ENCODE measurements around the gene PRR12. TPM values are rescaled to one million over a fixed set of nuclear protein-coding genes. Genes with fewer than 3 reads are reported as not detected.

PRR12 gene
- total and polyA plus RNA-seq, 9 of the 15 experiments (the other 6 are each of a cell fraction or from before 2014, with no cell fraction given): 0.01 to 21.1 (median 0.98) TPM

DNA sequence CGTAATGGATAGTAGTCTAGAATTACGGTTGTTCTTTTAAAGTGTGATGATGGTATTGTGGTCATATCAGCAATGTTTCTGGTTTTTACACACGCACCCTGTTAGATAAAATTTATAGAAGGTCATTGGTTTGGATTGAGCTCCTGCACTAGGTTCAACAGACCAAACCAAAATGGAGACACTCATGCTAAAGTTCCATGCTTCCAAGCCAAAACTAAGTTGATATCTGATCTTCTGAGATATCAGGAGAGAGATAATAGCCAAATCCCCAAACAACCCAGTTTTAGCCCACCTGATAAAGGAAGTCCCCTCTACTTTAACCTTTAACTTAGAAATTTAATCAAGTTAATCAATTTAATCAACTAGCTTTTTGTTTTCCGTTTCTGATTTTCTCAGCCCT, 11.8 kb upstream of the PRR12 start (continued):
- TF ChIP-seq, protein P1, sequence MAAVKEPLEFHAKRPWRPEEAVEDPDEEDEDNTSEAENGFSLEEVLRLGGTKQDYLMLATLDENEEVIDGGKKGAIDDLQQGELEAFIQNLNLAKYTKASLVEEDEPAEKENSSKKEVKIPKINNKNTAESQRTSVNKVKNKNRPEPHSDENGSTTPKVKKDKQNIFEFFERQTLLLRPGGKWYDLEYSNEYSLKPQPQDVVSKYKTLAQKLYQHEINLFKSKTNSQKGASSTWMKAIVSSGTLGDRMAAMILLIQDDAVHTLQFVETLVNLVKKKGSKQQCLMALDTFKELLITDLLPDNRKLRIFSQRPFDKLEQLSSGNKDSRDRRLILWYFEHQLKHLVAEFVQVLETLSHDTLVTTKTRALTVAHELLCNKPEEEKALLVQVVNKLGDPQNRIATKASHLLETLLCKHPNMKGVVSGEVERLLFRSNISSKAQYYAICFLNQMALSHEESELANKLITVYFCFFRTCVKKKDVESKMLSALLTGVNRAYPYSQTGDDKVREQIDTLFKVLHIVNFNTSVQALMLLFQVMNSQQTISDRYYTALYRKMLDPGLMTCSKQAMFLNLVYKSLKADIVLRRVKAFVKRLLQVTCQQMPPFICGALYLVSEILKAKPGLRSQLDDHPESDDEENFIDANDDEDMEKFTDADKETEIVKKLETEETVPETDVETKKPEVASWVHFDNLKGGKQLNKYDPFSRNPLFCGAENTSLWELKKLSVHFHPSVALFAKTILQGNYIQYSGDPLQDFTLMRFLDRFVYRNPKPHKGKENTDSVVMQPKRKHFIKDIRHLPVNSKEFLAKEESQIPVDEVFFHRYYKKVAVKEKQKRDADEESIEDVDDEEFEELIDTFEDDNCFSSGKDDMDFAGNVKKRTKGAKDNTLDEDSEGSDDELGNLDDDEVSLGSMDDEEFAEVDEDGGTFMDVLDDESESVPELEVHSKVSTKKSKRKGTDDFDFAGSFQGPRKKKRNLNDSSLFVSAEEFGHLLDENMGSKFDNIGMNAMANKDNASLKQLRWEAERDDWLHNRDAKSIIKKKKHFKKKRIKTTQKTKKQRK (IDR thresholded peaks at IDR 0.05; ENCODE audit: borderline replicate concordance, low read depth, low read length): no peak
- no peak for TF ChIP-seq RBM15 (IDR thresholded peaks at IDR 0.05; ENCODE audit: insufficient read depth, low read length)
- TF ChIP-seq, protein P2, sequence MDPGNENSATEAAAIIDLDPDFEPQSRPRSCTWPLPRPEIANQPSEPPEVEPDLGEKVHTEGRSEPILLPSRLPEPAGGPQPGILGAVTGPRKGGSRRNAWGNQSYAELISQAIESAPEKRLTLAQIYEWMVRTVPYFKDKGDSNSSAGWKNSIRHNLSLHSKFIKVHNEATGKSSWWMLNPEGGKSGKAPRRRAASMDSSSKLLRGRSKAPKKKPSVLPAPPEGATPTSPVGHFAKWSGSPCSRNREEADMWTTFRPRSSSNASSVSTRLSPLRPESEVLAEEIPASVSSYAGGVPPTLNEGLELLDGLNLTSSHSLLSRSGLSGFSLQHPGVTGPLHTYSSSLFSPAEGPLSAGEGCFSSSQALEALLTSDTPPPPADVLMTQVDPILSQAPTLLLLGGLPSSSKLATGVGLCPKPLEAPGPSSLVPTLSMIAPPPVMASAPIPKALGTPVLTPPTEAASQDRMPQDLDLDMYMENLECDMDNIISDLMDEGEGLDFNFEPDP (CRISPR knock-in tag; IDR thresholded peaks at IDR 0.05): peak; percentile 74; the same call in 1 of the 2 replicates
- TF ChIP-seq EZH2 (IDR thresholded peaks at IDR 0.05; ENCODE audit: borderline replicate concordance, low read depth, low read length): no peak
- no peak for TF ChIP-seq MYC (IDR thresholded peaks at IDR 0.05; ENCODE audit: low read depth, low read length)
- 0 out of 2 replicates have a peak, but pooled peaks have one; percentile 55 for TF ChIP-seq MYC (CRISPR knock-in tag; IDR thresholded peaks at IDR 0.05; ENCODE audit: borderline replicate concordance, low read depth)
- TF ChIP-seq, protein P3, sequence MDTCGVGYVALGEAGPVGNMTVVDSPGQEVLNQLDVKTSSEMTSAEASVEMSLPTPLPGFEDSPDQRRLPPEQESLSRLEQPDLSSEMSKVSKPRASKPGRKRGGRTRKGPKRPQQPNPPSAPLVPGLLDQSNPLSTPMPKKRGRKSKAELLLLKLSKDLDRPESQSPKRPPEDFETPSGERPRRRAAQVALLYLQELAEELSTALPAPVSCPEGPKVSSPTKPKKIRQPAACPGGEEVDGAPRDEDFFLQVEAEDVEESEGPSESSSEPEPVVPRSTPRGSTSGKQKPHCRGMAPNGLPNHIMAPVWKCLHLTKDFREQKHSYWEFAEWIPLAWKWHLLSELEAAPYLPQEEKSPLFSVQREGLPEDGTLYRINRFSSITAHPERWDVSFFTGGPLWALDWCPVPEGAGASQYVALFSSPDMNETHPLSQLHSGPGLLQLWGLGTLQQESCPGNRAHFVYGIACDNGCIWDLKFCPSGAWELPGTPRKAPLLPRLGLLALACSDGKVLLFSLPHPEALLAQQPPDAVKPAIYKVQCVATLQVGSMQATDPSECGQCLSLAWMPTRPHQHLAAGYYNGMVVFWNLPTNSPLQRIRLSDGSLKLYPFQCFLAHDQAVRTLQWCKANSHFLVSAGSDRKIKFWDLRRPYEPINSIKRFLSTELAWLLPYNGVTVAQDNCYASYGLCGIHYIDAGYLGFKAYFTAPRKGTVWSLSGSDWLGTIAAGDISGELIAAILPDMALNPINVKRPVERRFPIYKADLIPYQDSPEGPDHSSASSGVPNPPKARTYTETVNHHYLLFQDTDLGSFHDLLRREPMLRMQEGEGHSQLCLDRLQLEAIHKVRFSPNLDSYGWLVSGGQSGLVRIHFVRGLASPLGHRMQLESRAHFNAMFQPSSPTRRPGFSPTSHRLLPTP (IDR thresholded peaks at IDR 0.05; ENCODE audit: borderline replicate concordance, extremely low read depth, insufficient read length): no peak
- TF ChIP-seq PTBP1 (IDR thresholded peaks at IDR 0.05; ENCODE audit: low read depth, low read length): no peak
- peak; percentile 96 for TF ChIP-seq DMBX1 (CRISPR knock-in tag; IDR thresholded peaks at IDR 0.05; ENCODE audit: borderline replicate concordance)
- peak; percentile 91 for TF ChIP-seq SMAD4 (CRISPR knock-in tag; conservative IDR thresholded peaks at IDR 0.05)
- TF ChIP-seq, protein P4, sequence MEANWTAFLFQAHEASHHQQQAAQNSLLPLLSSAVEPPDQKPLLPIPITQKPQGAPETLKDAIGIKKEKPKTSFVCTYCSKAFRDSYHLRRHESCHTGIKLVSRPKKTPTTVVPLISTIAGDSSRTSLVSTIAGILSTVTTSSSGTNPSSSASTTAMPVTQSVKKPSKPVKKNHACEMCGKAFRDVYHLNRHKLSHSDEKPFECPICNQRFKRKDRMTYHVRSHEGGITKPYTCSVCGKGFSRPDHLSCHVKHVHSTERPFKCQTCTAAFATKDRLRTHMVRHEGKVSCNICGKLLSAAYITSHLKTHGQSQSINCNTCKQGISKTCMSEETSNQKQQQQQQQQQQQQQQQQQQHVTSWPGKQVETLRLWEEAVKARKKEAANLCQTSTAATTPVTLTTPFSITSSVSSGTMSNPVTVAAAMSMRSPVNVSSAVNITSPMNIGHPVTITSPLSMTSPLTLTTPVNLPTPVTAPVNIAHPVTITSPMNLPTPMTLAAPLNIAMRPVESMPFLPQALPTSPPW (CRISPR knock-in tag; IDR thresholded peaks at IDR 0.05): peak; percentile 40
- TF ChIP-seq, protein P5, sequence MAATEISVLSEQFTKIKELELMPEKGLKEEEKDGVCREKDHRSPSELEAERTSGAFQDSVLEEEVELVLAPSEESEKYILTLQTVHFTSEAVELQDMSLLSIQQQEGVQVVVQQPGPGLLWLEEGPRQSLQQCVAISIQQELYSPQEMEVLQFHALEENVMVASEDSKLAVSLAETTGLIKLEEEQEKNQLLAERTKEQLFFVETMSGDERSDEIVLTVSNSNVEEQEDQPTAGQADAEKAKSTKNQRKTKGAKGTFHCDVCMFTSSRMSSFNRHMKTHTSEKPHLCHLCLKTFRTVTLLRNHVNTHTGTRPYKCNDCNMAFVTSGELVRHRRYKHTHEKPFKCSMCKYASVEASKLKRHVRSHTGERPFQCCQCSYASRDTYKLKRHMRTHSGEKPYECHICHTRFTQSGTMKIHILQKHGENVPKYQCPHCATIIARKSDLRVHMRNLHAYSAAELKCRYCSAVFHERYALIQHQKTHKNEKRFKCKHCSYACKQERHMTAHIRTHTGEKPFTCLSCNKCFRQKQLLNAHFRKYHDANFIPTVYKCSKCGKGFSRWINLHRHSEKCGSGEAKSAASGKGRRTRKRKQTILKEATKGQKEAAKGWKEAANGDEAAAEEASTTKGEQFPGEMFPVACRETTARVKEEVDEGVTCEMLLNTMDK (IDR thresholded peaks at IDR 0.05; ENCODE audit: borderline replicate concordance, insufficient read depth, low read depth, low read length, poor library complexity, severe bottlenecking): no peak
- TF ChIP-seq FIP1L1 (IDR thresholded peaks at IDR 0.05; ENCODE audit: low read depth, low read length, poor library complexity, severe bottlenecking): no peak
- no peak; the same call in 1 of the 2 replicates for TF ChIP-seq ZNF507 (tag; conservative IDR thresholded peaks at IDR 0.05)
- peak; percentile 93 for TF ChIP-seq PTTG1 (tag; IDR thresholded peaks at IDR 0.05; ENCODE audit: low read depth)

Measured in K562 (cell line).